ENCODE results near the gene MYH10.
"Not testable (repeated sequence)": the region's sequence is repeated elsewhere in the genome, so short reads cannot be mapped to it uniquely, and the experiment has no call there.

The MYH10 gene

DNA sequence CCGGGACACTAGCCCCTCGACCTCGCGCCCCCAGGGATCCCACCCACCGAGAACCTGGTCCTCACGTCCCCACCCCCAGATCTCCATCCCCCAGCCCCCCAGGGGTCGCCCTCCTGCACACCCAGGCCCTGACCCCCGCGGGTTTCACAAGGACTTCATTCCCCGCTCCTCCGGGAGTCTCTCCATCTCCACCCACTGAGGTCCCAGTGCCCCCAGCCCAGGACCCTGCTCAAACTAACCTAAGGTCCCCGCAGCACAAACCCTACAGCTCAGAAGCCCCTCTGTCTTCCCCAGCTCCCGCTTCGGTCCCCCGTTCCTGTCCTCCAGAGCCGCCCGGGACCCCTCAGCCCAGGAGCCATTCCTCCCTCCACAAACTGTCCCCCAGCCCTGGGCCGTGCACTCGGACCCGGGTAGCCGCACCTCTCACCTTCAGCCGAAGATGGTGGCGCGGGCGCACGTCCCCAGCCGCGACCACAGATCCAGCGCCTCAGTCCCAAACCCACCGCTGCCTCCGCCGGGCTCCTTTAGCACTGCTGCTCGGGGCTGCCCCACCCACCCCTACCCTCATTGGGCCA lies at the start of gene MYH10:
Gene MYH10, minus strand, starts transcription at position 499 of the 575 bp plus-strand sequence. CDS start 7,479 bp downstream, outside the sequence.
- no peak for DNase-seq (ENCODE audit: low spot score)

DNA sequence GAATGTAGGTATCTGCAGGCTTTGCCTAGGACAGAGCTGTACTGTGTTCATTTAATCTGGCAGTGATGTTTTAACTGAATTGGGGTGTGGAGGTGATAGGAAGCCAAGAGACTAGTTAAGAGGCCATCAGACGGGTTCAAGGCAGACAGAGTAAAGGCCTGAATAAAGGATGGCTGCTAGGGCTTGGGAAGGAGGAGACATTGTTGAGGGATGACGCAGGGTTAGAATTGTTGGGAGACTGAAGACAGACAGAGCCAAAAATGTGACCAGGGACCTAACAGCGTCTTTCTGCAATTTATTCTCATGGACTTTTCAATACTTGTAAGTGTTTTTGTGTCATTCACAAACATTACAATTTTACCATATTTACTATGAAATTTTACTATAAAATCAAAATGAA lies 48.6 kb upstream of the MYH10 start:
- no peak for DNase-seq (ENCODE audit: low spot score)

DNA sequence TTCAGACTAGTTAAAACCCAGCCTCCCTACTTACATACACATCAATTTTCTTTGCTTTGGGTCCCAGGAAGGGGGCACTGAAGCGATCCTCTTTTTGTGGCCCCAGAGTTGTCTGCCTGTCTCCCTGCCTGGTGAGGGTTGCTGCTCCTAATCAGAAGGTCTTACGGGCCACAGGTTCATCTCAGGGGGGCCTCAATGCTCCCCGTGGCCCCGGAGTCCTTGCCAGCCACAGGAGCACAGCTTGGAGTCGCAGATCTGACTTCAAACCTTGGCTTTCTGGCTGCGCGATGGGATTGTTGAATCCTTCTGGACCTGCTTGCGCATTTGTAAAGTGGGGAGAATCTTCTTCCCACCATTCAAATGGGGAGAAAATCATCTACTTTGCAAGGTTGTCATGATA lies 44.8 kb upstream of the MYH10 start:
- DNase-seq (ENCODE audit: low spot score) = no peak

DNA sequence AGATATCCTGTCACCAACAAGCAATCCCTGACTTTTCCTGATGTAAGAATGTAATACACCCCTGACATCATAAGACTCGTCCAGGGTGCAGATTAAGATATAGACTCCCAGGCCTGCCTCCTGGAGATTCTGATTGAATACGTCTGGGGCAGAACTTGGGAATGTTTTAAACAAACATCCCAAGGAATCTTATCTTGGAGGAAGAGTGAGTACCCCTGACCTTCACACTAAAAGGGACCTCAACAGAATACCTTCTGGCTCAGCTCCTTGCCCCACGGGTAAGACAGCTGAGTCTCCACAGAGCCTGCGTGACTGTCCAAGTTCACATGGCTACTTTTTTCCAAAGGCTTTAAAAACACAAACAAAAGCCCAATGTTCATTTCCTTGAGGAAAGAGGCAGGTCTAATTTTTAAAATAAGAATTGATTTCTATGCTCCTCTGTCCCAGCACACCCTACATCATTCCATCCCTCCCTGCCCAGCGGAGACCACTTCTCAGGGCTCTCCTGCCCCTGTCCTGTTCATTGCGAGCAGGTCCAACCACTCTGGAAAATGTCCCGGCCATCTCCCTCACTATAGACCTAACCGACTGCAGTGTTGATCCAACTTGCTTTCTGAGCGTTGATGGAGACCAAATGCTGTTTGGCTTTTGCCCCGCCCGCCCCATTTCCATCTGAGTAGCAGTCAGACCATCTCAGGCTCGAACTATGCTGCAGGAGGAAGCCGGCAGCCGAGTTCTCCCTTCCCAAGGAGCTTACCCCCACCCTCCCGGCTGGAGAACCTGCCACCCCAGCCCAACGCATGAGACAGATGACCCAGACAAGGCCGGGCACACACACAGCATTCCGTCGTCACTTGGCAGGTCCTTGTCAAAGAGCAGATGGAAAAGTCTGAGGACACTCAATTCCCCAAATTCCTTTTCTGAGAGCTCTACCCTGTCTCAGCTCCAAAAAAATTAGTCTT lies 44.1 kb upstream of the MYH10 start:
- DNase-seq (ENCODE audit: low spot score) = no peak

DNA sequence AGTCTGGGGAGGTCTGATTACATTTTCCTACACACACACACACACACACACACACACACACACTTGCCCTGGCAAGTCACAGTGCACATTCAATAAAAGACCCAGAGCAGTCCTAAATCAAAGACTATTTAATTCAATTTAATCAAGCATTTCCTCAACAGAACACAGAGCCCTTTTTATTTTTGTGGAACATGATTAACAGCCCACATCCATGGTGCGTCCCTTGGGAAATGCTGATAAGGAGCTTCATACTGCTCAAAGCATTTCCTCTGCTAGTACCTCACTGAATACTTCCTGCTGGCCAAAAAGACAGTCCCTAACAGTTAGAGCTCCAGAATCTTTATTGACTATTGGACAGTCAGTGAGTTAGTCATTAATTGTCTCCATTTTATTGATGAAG lies 43.1 kb upstream of the MYH10 start:
- DNase-seq (ENCODE audit: low spot score) = no peak

DNA sequence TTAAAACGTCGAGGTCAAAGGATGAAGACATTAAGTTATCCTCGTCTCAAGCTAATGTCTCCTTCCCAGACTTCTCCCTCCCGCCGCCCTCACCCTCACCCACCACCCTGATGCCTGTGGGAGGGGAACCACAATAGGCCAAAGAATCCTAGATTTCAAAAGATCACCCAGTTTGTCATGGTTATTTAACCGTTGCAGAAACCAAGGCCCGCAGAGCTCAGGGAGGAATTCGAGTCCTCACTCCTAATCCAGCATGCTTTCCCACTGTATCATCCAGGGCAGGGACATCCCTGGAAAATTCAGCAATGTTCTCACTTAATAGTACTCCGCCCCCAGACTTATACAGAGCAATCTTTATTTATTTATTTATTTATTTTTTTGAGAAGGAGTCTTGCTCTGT lies 41.8 kb upstream of the MYH10 start:
- no peak for DNase-seq (ENCODE audit: low spot score)

DNA sequence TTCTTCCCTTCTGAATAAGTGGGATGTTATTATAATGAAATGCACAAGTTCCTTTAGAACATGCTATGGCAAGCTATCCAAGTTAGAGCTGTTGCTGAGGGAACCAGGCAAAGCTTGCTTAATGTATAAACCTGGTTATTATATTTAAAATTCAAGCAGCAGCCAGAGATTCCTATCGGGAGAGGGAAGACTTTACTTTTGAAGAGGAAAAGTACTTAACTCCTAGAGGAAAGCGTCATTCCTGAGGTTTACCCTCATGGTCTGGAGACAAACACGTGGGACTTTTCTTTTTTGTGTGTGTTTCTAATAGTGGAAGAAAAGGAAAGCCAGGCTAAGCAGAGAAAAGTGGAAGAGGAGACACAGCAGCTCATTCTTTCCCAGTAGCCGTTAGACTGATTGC lies 39.9 kb upstream of the MYH10 start:
- no peak for DNase-seq (ENCODE audit: low spot score)

DNA sequence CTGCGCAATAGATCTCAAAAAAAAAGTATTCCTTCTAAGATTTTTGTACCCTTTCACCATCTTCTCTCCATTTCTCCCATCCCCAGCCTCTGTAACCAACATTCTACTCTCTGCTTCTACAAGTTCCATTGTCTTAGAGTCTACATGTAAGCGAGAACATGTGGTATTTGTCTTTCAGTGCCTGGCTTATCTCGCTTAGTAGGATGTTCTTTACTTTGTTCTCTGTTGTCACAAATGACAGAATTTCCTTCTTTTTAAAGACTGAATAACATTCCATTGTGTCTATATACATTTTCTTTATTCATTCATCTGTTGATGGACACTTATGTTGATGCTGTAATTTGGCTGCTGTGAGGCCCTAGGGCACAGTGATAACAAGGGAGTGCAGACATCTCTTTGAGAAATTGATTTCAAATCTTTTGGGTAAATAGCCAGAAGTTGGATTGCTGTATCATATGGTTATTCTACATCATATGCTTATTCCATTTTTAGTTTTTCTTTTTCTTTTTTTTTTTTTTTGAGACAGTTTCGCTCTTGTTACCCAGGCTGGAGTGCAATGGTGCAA lies 37.7 kb upstream of the MYH10 start:
- no peak for DNase-seq (ENCODE audit: low spot score)

DNA sequence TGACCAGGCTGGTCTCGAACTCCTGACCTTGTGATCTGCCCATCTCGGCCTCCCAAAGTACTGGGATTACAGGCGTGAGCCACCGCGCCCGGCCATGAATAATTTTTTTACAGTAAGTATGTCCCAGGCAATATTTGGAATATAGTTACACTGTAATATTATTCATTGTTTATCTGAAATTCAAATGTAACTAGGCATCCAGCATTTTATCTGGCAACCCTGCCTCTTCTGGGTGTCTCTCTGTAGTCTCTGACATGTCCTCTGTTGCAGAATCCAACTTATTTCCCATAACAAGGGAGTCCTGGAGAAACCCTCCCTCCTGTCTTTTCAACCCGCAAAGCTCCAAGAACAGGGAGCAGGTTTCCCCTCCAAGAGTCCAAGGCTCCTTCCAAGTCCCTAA lies 36.9 kb upstream of the MYH10 start:
- no peak for DNase-seq (ENCODE audit: low spot score)

DNA sequence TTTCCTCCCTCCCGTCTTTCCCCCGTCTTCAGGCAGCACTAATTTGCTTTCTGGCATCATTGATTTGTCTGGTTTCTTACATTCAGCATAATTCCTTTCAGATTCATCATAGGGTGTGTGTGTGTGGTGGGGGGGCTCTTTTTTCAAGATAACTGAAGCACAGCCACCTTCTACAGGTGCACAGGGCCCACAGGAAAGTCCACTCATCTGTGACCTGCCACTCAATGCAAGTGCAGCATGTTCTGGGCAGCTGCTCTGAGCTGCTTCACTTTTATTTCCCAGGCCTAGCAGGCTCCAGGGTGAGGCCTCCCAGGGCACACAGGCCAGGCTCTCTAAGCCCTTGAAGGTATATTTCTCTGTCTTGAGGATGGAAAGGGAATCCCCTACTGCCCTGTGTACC lies 35.2 kb upstream of the MYH10 start:
- DNase-seq (ENCODE audit: low spot score) = no peak

DNA sequence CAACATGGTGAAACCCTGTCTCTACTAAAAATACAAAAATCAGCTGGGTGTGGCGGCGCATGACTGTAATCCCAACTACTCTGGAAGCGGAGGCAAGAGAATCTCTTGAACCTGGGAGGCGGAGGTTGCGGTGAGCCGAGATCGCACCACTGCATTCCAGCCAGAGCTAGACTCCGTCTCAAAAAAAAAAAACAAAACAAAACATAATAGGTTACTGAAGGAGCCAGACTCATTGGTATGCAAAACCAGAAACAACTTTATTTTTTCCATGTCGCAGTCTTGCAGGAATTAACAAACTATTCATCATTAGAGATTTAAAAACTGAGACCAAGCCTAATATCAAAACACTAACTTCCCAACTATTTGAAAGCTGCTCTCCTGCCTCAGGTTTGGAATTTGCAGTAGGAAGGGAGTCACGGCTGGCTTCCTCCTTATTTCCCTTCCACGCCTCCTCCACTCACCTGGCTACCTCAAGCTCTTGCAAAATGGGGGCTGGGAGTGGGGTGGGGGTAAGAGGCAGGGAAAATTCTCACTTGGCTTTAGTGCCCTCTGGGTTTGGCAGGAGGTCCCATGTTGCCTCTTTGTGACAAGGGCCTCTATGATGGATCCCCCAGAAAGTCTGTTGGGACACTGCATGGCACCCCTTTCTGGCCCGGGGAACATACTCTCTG lies 34.1 kb upstream of the MYH10 start:
- no peak for DNase-seq (ENCODE audit: low spot score)

DNA sequence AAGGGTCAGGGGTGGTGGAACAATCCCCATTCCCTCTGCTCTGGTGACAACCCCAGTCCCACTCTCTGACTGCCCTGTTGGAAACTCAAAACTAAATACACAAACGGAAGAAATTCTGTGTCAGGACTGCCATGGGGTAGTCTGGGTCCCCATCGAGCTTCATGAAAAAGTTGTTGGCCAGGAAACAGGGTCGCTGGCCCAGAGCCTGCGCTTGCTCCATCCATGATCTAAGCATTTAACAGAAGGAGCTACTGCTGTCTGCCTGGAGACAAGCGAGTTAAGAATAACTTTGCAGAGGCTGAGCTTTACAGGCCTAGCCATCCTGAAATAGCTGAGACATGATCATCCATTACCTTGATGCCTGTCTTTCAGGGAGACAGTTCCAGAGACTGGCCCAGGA lies 32.4 kb upstream of the MYH10 start:
- no peak for DNase-seq (ENCODE audit: low spot score)

DNA sequence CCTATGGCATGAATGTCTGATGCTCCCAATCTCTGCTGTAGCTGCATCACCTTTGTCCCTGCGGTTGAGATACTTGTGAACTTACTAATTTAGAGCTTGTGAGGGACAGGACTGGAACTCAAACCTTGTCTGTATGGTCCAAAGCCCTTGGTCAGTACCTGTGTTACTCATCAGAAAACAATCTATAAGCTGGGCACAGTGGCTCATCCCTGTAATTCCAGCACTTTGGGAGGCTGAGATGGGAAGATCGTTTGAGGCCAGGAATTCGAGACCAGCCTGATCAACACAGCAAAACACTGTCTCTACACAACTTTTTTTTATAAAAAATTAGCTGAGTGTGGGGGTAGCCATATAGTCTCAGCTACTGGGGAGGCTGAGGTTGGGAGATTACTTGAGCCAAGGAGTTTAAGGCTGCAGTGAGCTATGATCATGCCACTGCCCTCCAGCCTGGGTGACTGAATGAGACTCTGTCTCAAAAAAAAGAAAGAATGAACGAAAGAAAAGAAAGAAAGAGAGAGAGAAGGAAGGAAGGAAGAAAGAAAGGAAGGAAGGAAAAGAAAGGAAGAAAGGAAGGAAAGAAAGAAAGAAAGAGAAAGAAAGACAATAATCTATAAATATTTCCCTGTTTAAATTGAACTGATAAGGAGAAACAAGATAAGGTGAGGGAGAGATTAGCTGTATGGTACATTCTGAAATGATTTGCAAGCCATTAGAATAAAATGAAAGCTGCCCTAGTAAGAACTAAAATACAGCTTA lies 31.7 kb upstream of the MYH10 start:
- DNase-seq (ENCODE audit: low spot score) = no peak

DNA sequence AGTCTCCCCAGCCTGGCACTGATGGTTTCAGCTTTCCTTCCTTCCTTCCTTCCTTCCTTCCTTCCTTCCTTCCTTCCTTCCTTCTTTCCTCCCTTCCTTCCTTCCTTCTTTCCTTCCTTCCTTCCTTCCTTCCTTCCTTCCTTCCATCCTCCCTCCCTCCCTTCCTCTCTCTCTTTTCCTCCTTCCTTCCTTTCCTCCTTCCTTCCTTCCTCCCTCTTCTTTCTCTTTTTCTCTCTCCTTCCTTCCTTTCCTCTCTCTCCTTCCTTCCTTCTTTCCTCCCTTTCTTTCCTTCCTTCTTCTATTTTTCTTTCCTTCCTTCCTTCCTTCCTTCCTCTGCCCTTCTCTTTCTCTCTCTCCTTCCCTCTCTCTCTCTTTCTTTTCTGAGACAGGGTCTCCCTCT lies 30.2 kb upstream of the MYH10 start:
- not testable (repeated sequence) for DNase-seq (ENCODE audit: low spot score)

DNA sequence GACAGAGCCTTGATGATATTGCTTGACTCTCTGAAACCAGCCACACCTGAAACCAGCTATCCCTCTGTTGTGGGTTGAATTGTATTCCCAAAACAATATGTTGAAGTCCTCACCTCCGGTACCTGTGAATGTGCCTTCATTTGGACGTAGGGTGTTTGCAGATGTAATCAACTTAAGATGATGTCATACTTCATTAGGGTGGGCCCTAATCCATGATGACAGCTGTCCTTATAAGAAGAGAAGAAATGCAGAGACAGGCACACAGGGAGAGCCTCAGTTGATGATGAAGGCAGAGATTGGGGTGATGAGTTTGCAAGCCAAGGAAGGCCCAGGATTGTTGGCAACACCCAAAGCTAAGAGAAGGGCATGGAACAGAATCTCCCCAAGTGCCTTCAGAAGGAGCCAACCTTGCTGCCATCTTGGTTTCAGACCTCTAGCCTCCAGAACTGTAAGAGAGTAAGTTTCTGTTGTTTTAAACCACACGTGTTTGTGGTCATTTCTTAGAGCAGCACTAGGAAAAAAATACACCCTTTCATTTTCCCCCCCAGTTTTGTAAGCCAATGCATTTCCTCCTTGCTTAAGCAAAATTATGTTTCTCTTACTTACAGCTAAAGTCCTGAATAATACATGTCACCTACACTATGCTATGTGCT lies 29.4 kb upstream of the MYH10 start:
- DNase-seq (ENCODE audit: low spot score) = no peak

DNA sequence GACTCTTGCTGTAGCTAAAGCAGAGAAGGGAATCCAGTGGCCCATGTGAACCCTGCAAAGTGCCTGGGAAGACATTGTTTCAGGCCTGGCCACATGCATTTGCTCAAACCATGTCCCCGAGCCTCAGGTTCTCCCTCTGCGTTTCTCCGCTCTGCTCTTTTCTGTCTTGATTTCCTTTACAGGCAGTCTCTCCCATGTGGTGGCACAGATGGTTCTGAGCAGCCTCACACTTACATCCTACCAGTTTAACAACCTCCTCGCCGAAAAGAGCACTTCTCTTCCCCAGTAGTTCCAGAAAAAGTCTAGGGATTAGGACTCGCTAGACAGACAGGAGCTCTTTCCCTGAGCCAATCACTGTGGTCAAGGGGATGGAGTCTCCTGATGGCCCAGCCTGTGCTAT lies 28.3 kb upstream of the MYH10 start:
- no peak for DNase-seq (ENCODE audit: low spot score)

DNA sequence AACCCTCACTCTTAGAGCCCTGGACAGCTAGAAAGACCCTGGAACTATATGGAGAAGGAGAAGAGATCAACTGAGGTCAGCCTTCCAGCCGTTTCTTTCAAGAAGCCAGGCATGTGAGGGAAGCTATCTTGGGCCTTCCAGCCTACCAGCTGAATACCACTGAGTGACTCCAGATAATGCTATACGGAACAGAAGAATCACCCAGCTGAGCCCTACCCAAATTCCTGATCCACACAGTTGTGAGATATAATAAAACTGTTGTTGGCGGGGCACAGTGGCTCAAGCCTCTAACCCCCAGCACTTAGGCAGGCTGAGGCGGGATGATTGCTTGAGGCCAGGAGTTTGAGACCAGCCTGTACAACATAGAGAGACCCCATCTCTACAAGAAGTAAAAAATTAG lies 26.2 kb upstream of the MYH10 start:
- no peak for DNase-seq (ENCODE audit: low spot score)

DNA sequence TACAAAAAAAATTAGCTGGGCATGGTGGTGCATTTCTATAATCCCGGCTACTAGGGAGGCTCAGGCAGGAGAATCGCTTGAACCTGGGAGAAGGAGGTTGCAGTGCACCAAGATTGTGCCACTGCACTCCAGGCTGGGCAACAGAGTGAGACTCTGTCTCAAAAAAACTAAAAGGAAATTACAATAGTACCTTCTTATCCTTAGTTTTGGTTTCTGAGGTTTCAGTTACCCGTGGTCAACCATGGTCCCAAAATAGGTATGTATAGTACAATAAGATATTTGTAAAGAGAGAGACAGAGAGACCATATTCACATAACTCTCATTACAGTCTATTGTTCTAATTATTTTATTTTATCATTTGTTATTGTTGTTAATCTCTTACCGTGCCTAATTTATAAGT lies 24.3 kb upstream of the MYH10 start:
- DNase-seq (ENCODE audit: low spot score) = no peak

DNA sequence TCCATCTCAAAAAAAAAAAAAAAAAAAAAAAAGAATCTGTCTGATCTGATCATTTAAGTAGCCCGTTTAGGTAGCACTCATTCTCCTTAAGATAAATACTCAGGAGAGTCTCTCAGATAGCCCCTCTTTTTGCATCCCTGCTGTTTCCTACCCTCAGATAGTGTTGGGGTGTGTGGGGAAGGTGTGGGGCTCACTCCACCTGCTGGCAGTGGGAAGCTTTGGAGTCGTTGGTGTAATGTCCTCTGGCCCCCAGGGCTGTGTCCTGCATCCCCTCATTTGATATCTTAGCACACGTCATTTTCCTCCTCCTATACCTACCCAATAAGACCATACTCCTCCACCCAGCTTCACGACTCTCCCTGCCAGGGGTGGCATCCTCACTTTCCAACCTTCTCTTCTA lies 20.5 kb upstream of the MYH10 start:
- DNase-seq (ENCODE audit: low spot score) = no peak

DNA sequence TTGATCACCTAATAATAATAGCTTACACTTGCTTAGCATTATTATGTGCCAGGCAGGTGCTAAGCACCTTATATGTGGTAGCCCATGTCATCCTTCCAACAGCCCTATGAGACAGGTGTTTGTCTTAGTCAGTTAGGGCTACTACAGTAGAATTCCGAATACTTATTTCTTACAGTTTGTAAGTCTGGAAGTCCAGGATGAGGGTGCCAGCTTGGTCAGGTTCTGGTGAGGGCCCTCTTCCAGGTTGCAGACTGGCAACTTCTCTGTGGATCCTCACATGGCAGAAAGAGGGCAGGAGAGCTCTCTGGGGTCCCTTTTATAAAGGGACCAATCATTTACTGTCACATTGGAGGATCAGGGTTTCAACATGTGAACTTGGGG lies 19.6 kb upstream of the MYH10 start:
- no peak for DNase-seq (ENCODE audit: low spot score)

Measured in SW480 (cell line).